Upper lobe of left lung (tissue), 4 donors: ENCODE data around the gene SCRN2.

Experiments
- POLR2A ChIP-seq, 4 donors: fragments of 450-650 bp; IDR thresholded peaks; one replicate each; pipeline ENCODE4 v1.5.1; 2016 to 2017; ENCODE audit warnings: antibody characterized with exemption in 4 of 4, mild to moderate bottlenecking in 2 of 4
- TF ChIP-seq, protein P1 (sequence below), 6 experiments: fragments of 450-650 bp in 4 of 6; fragments of 200-600 bp in 2 of 6; sonication (generic) in 2 of 6; IDR thresholded peaks; one replicate each; pipeline ENCODE4 v1.5.1; 2016 to 2019; ENCODE audit warnings: antibody characterized with exemption in 6 of 6

DNA sequence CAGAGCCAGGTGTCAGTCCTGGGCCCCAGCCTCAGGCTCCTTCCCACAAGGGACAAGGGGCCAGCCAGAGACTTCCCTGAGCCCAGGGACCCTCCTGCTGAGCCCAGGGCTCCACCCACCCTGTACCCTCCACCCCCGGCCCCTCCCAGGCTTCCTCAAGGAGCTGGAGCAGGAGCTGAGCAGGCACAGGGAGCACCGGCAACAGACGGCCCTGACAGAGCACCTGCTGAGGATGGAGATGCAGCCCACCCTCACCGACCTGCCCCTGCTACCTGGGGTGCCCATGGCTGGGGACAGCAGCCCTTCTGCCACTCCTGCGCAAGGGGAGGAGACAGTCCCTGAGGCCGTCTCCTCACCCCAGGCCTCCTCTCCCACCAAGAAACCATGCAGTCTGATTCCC, 4.5 kb downstream of the SCRN2 start:
- TF ChIP-seq, protein P1, sequence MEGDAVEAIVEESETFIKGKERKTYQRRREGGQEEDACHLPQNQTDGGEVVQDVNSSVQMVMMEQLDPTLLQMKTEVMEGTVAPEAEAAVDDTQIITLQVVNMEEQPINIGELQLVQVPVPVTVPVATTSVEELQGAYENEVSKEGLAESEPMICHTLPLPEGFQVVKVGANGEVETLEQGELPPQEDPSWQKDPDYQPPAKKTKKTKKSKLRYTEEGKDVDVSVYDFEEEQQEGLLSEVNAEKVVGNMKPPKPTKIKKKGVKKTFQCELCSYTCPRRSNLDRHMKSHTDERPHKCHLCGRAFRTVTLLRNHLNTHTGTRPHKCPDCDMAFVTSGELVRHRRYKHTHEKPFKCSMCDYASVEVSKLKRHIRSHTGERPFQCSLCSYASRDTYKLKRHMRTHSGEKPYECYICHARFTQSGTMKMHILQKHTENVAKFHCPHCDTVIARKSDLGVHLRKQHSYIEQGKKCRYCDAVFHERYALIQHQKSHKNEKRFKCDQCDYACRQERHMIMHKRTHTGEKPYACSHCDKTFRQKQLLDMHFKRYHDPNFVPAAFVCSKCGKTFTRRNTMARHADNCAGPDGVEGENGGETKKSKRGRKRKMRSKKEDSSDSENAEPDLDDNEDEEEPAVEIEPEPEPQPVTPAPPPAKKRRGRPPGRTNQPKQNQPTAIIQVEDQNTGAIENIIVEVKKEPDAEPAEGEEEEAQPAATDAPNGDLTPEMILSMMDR (IDR thresholded peaks at IDR 0.05) = no peak
- no peak for TF ChIP-seq POLR2A (IDR thresholded peaks at IDR 0.05)
